HG03135 (cell line): ENCODE measurements around the gene C10orf105.

Experiments
- ATAC-seq: cut with Tn5 transposase; IDR thresholded peaks from one replicate; pipeline ENCODE4 v1.9.1; 2021; ENCODE audit warnings: mild to moderate bottlenecking, moderate library complexity; ENCODE audit not compliant: unreplicated experiment

Gene C10orf105

DNA sequence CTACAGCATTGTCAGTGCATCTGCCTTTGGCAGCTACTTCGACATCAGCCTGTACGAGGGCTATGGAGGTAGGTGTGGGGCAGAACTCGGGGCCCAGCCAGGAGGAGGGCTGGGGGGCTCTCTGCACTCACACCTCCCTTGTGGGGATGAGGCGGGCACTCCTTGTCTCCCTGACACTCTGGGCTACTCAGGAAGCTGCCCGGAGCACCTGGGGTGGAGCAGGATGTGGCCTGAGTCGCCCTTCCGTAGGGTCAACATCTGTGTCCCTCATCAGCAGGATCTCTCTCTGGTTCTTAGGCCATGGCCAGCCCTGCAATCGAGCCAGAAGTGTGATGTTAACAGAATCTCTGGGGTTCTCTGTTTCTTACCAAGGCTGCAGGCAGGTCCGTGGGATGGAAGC, 40.2 kb downstream of the C10orf105 start:
- no peak for ATAC-seq

DNA sequence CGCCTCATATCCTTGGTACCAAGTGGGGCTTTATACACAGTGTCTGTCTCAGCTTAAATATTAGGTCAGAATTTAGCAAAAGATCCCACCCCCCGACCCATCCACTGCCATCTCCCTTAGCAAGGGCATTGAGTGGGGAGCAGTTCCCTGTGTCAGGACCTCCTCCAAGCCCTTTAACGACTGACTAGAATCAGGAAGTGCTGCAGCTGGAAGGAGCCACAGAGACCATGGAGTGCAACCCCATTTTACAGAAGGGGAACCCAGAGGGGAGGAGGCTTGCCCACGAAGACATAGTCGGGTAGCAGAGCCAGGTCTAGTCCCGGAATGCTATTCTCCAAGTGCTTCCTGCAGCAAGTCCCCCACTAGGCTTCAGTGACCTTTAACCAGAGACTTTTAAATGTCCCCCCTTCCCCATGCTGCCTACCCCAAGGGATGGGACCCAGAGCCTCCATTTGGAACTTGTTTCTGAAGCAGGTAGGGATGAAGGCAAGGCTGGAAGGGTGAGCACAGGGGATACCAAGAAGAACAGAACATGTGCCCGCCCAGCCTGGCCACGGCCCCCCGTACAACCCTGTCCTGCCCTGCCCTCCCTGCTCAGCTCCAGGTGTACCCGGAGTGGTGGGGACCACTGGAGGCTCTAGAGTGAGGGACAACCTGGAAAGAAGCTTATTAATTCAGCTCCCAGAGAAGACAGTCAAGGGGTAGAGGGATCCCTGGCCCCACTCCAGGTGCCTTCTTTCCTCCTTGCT, 41.3 kb downstream of the C10orf105 start:
- ATAC-seq, result no peak

DNA sequence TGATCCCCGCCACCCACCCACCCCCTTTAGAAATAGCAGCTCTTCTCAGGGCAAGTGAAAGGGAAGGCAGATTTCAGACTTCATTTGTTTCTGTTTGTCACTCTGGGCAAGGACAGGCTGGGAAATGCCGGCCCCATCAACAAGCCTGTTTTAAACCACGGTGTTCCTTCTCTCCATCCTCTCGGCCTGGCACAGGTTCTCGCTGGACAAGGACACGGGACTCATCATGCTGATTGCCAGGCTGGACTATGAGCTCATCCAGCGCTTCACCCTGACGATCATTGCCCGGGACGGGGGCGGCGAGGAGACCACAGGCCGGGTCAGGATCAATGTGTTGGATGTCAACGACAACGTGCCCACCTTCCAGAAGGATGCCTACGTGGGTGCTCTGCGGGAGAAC, 42.3 kb downstream of the C10orf105 start:
- ATAC-seq, result no peak

DNA sequence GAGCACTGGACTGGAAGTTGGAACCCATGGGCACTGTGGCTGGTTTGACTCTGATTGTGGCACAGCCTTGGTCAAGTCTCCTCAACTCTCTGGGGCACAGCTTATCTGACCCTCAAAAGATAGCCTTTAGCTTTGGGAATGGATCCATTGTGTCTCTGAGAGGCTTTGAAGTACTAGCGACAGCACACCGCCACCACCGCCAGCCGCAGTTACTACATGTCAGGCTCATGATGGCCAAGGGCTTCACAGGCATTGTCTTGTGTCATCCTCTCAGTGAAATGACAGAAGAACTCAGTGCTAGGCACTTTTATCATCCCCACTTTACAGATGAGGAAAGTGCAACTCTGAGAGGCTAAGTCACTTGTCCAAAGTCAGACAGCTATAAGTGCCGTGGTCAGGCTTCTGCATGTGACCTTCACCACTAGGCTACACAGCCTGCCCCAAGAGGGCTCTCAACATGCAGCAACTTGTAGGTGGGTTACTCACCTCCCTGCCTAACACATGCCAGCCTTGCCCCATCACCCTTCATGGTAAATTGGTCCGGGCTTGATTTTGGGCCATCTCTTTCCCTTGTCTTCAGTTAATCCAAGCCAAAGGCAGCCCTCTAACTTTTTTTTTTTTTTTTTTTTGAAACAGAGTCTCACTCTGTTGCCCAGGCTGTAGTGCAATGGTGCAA, 44.1 kb downstream of the C10orf105 start:
- no peak for ATAC-seq

DNA sequence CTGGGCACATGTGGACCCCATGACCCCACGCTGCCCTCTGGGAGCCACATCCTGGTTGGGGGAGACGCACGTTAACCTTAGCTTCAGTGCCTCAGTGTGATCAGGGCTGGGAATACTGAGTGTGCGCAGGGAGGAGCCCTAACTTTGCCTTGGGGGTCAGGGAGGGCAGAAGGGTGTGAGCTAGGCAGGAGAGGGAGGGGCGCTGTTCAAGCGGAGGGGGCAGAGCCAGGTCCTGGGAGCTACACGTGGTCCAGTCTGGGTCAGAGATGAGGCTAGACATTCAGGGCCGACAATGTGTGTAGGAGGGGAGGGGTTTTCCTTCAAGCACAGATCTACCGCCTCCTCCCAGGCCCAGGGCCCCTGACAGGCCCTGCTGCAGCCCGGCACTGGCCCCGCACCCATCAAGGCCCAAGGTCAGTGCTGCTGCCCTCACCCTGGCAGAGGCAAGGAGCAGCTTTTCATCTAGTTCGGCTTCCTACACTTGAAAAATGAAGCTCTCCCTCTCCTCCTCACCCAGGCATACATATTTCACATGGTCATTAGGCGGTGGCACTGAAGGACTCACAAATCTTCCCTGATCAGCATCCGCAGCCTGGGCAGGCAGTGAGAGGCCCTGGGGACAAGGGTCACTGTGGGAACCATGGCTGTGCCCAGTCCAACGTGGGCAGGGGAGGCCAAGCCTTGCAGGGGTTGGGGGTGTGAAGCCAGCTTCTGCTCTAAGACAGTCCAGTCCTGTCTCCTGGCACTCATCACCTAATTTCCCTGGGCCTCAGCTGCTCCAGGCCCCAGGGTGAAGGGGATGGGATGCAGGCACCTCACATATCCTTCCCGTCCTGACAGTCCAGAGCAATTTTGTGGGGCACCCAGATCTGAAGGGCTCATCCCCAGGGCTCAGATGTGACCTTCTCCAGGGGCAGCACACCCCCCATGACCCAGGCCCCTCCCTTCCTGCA, 47.3 kb downstream of the C10orf105 start:
- ATAC-seq, result no peak

DNA sequence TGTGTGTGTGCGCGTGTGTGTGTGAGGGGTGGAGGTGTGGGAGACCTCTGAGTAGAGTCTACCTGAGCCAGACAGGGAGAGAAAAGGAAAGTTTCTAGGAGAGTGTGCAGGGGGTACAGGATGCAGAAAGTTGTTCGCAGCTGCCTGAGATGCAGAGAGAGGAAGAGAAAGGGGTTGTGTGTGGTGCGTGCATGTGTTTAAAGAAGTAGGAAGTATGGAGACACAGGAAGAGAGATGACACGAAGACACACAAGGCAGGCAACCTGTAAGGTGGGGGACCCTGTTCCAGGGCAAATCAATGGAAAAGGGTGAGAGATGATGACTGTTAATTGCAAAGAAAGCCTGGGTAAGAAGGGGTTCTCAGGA, 52.2 kb downstream of the C10orf105 start:
- no peak for ATAC-seq

DNA sequence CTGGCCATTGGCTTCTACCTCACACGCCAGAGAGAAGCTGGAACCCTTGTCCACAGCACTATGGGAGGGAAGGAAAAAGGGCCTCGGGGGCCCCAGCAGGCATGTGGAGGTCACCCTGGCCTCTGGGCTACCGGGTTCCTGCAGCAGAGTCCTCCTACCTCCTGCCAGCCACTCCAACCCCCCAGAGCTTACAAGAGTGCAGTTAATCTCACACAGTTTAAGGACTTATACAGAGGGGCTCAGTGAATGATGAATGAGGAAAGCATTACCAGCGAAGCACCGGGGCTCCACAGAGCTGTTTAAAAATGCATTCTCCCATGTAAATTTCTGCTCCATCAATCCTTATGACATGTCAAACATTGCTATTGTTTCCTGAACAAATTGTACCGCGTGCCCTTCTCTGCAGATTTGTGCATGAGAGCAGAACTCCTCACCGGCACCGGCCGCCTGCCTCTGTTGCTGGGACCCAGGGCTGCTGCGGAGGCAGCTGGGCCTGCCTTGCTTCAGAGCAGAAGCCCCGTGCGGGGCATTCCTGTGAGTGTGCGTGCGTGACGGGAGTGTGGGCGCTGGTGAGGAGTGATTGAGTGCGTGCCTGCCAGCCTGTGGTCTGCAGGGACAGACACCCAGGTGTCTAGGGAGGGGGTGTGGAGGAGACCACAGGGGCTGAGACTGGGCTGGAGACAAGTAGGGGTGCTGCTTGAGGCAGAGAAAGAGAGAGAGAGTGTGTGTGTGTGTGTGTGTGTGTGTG, 52.8 kb downstream of the C10orf105 start:
- ATAC-seq, result no peak

DNA sequence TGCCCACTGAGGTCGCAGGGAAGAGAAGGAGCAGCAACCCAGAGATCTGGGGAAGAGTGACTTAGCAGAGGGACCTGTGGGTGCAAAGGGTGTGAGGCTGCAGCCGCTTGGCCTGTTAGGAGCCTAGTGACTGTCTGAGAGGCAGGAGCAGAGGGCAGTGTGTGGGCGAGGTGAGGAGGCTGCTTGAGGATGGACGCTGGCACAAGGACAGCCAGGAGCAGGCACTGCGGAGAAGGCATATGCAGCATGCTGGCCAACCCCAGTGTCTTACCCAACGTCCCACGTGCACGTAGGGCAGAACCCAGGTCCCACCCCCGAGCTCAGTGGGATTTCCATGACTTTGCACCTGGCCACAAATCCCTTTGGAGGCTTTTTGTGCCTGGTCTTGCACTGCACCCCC, 54.1 kb downstream of the C10orf105 start:
- ATAC-seq, result no peak

DNA sequence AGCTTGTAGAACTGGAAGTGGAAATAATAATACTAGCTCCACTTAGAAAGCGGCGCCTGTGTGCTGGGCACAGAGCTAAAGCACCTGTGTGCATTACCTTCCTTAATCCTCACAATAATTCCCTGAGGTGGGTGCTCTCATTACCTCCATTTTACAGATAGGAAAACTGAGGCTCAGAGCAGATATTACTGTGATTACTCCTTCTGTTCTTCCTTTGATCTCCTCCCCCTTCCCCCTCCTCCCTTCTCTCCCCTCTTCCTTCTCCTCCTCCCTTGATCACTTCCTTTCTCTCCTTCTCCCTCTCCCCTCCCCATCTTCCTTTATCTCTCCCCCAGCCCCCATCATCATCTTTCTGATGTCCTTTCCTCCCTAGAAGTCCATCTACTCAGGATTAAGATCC, 55.0 kb downstream of the C10orf105 start:
- no peak for ATAC-seq

DNA sequence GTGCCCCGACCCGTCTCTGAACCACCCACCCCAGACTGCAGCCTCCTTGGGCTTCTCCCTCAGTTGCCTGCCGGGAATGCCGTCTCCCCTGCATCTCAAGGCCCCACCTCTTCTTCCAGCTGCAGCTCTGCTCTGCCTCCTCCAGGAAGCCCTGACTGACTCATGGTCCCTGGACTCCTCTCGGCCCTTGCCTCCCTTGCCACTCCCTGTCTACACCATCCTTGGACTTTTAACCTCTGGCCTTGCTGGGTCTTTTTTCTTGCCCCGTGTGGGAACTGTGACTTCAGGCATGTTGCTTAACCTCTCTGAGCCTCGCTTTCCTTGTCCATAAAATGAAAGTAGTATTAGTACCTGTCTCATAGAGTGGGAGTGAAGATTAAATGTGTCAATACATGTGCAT, 56.3 kb downstream of the C10orf105 start:
- ATAC-seq, result no peak

DNA sequence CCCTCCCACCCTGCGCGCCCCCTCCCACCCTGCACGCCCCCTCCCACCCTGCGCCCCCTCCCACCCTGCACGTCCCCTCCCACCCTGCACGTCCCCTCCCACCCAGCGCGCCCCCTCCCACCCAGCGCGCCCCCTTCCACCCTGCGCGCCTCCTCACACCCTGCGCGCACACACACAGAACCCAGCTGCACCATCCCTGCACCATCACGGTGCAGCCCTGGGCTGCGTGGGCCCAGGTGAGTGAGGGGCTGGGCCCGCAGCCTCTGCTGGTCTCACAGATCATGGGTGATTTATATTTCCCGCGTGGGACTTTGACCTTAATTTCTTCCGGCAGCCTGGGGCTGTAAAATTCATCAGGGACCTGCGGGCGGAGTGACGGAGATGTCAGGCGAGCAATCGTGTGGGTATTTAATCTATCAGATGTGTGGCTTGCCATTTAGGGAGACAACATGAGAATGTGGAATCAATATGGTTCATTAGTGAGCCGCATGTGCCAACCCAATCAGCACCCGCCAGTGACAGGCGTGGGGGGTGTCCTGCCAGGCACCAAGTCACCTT, 57.7 kb downstream of the C10orf105 start:
- no peak for ATAC-seq
